HG02763 (cell line): Measurements from ENCODE around the gene BAG1.
A peak's percentile ranks its signal among the peaks of the same experiment; 100 is the strongest.

ENCODE experiments used
- ATAC-seq: cut with Tn5 transposase; IDR thresholded peaks from one replicate; pipeline ENCODE4 v1.9.1; 2021; ENCODE audit warnings: mild to moderate bottlenecking, moderate library complexity; ENCODE audit not compliant: unreplicated experiment

BAG1 gene

GRCh38 chr9:33264473-33265177 is at the start of gene BAG1, which contains the start of gene CHMP5:
TSS of gene BAG1 (minus strand) at chr9:33264708.
TSS of gene CHMP5 (plus strand) at chr9:33265049. CDS start at chr9:33265079, 30 bp downstream.
- peak; percentile 88 for ATAC-seq

GRCh38 chr9:33311953-33312352 is 47.4 kb upstream of the BAG1 start:
- no peak for ATAC-seq

GRCh38 chr9:33310748-33311147 is 46.2 kb upstream of the BAG1 start:
- no peak for ATAC-seq

GRCh38 chr9:33309903-33310302 is 45.4 kb upstream of the BAG1 start:
- ATAC-seq, result no peak

GRCh38 chr9:33307067-33307466 is 42.6 kb upstream of the BAG1 start:
- no peak for ATAC-seq

GRCh38 chr9:33306037-33306436 is 41.5 kb upstream of the BAG1 start:
- ATAC-seq, result no peak

- ATAC-seq, result no peak
These were observed 39.9 kb upstream of the BAG1 start for GRCh38 chr9:33304362-33304761.

GRCh38 chr9:33300546-33300945 is 36.0 kb upstream of the BAG1 start:
- ATAC-seq, result no peak

- peak; percentile 86 for ATAC-seq
These were observed 32.9 kb upstream of the BAG1 start for GRCh38 chr9:33297432-33297831.

GRCh38 chr9:33295571-33295970 is 31.1 kb upstream of the BAG1 start:
- no peak for ATAC-seq

- ATAC-seq, result no peak
These were observed 30.3 kb upstream of the BAG1 start for GRCh38 chr9:33294670-33295432.

GRCh38 chr9:33293782-33294181 is 29.3 kb upstream of the BAG1 start:
- no peak for ATAC-seq

- no peak for ATAC-seq
These were observed 27.4 kb upstream of the BAG1 start for GRCh38 chr9:33291901-33292300.

- no peak for ATAC-seq
These were observed 26.5 kb upstream of the BAG1 start for GRCh38 chr9:33291031-33291397.

GRCh38 chr9:33290247-33291030 is 25.9 kb upstream of the BAG1 start, which contains the start of gene NFX1:
TSS of gene NFX1 (plus strand) at chr9:33290516. CDS start at chr9:33290573, 57 bp downstream.
- ATAC-seq, result peak; percentile 91

GRCh38 chr9:33289936-33290246 is 25.4 kb upstream of the BAG1 start:
- no peak for ATAC-seq

- ATAC-seq, result no peak
These were observed 25.0 kb upstream of the BAG1 start for GRCh38 chr9:33289496-33289895.

GRCh38 chr9:33288828-33289483 is 24.4 kb upstream of the BAG1 start:
- no peak for ATAC-seq

GRCh38 chr9:33288235-33288634 is 23.7 kb upstream of the BAG1 start:
- no peak for ATAC-seq

GRCh38 chr9:33287087-33287490 is 22.6 kb upstream of the BAG1 start:
- no peak for ATAC-seq

- no peak for ATAC-seq
These were observed 21.0 kb upstream of the BAG1 start for GRCh38 chr9:33285502-33285901.
